ENCODE measurements around the gene PRC1. TPM values are rescaled to one million over a fixed set of nuclear protein-coding genes. Genes with fewer than 3 reads are reported as not detected.
A peak's percentile ranks its signal among the peaks of the same experiment; 100 is the strongest.

PRC1 gene
- polyA plus RNA-seq, 6 donors from 2014 or later, result 1.8 to 8.9 (median 3.9) TPM; not detected in 1

GRCh38 chr15:90946941-90947576 is 47.3 kb downstream of the PRC1 start:
- Mint-ChIP-seq H3K36me3 (peaks cover 4 to 14% of the 10 kb centered on the region in 2 donors), H3K27me3 (no peaks in the 10 kb centered on the region), H3K4me1 (no peaks in the 10 kb centered on the region), H3K9me3 (no peaks in the 10 kb centered on the region), H3K27ac (peak overlapping the region in 1 of 6 donors; percentile 78), H3K4me3 (no peak overlapping the region)
- ATAC-seq (ENCODE audit: low read depth in 2 of 2), result no peak
- no peak for DNase-seq

- Mint-ChIP-seq H3K4me3 (no peak overlapping the region), H3K27ac (peak overlapping the region in 1 of 6 donors; percentile 50), H3K9me3 (no peaks in the 10 kb centered on the region), H3K4me1 (no peaks in the 10 kb centered on the region), H3K36me3 (peaks cover 0 to 14% of the 10 kb centered on the region in 2 donors), H3K27me3 (no peaks in the 10 kb centered on the region)
- ATAC-seq (ENCODE audit: low read depth in 2 of 2) (no peak), DNase-seq (no peak)
Observed at GRCh38 chr15:90946538-90946937, 47.8 kb downstream of the PRC1 start.

- DNase-seq, result no peak
- H3K27ac Mint-ChIP-seq, result no peak overlapping the region
- H3K36me3 Mint-ChIP-seq, result peaks cover 6 to 22% of the 10 kb centered on the region in 2 donors
- H3K4me3 Mint-ChIP-seq, result no peak overlapping the region
- no peak for ATAC-seq (ENCODE audit: low read depth in 2 of 2)
- H3K4me1 Mint-ChIP-seq, result no peaks in the 10 kb centered on the region
- no peaks in the 10 kb centered on the region for H3K9me3 Mint-ChIP-seq
- no peaks in the 10 kb centered on the region for H3K27me3 Mint-ChIP-seq
Observed at GRCh38 chr15:90945091-90945490, 49.2 kb downstream of the PRC1 start.

GRCh38 chr15:90942354-90943120 is 51.8 kb downstream of the PRC1 start:
- Mint-ChIP-seq H3K27ac (no peak overlapping the region), H3K4me3 (no peak overlapping the region), H3K4me1 (no peaks in the 10 kb centered on the region), H3K9me3 (no peaks in the 10 kb centered on the region), H3K36me3 (peaks cover 6 to 8% of the 10 kb centered on the region in 2 donors), H3K27me3 (no peaks in the 10 kb centered on the region)
- no peak for ATAC-seq (ENCODE audit: low read depth in 2 of 2)
- DNase-seq, result no peak

- Mint-ChIP-seq H3K36me3 (peaks cover 6 to 8% of the 10 kb centered on the region in 2 donors), H3K4me3 (peak overlapping the region in 1 of 8 donors; percentile 36), H3K4me1 (peaks cover 10 to 11% (median 10%) of the 10 kb centered on the region in 3 donors), H3K9me3 (no peaks in the 10 kb centered on the region), H3K27me3 (no peaks in the 10 kb centered on the region), H3K27ac (no peak overlapping the region)
- no peak for DNase-seq
- no peak for ATAC-seq (ENCODE audit: low read depth in 2 of 2)
Observed at GRCh38 chr15:90941038-90941437, 53.3 kb downstream of the PRC1 start.

GRCh38 chr15:90939756-90940155 is 54.6 kb downstream of the PRC1 start:
- H3K27ac Mint-ChIP-seq, result peak overlapping the region in 1 of 6 donors; percentile 70
- no peaks in the 10 kb centered on the region for H3K9me3 Mint-ChIP-seq
- no peak for DNase-seq
- H3K27me3 Mint-ChIP-seq, result no peaks in the 10 kb centered on the region
- peak overlapping the region in 1 of 8 donors; percentile 36 for H3K4me3 Mint-ChIP-seq
- peaks cover 16 to 18% (median 17%) of the 10 kb centered on the region in 3 donors for H3K4me1 Mint-ChIP-seq
- peaks cover 6 to 8% of the 10 kb centered on the region in 2 donors for H3K36me3 Mint-ChIP-seq
- no peak for ATAC-seq (ENCODE audit: low read depth in 2 of 2)

- no peaks in the 10 kb centered on the region for H3K27me3 Mint-ChIP-seq
- no peaks in the 10 kb centered on the region for H3K9me3 Mint-ChIP-seq
- peaks cover 23 to 25% (median 25%) of the 10 kb centered on the region in 3 donors for H3K4me1 Mint-ChIP-seq
- peaks cover 6 to 8% of the 10 kb centered on the region in 2 donors for H3K36me3 Mint-ChIP-seq
- H3K27ac Mint-ChIP-seq, result no peak overlapping the region
- DNase-seq (no peak), ATAC-seq (ENCODE audit: low read depth in 2 of 2) (no peak)
- no peak overlapping the region for H3K4me3 Mint-ChIP-seq
Observed at GRCh38 chr15:90938261-90938660, 56.1 kb downstream of the PRC1 start.

- ATAC-seq (ENCODE audit: low read depth in 2 of 2), result no peak
- Mint-ChIP-seq H3K4me1 (peaks cover 28 to 32% (median 29%) of the 10 kb centered on the region in 3 donors), H3K27ac (peak overlapping the region in 3 of 6 donors; percentile 19 to 91 (median 62)), H3K4me3 (peak overlapping the region in 5 of 8 donors; percentile 91 to 97 (median 95)), H3K27me3 (no peaks in the 10 kb centered on the region), H3K9me3 (no peaks in the 10 kb centered on the region), H3K36me3 (peaks cover 6 to 8% of the 10 kb centered on the region in 2 donors)
- DNase-seq, result no peak
Observed at GRCh38 chr15:90936823-90937222, 57.5 kb downstream of the PRC1 start.

- no peaks in the 10 kb centered on the region for H3K9me3 Mint-ChIP-seq
- H3K4me3 Mint-ChIP-seq, result peak within 1 kb of the TSS; percentile 91 to 97 (median 95)
- H3K27ac Mint-ChIP-seq, result peak within 1 kb of the TSS; percentile 91 to 98 (median 96)
- no peaks in the 10 kb centered on the region for H3K36me3 Mint-ChIP-seq
- ATAC-seq (ENCODE audit: low read depth in 2 of 2) (peak; percentile 71 to 72), DNase-seq (peak; percentile 96)
- H3K4me1 Mint-ChIP-seq, result peaks cover 42 to 48% (median 44%) of the 10 kb centered on the region in 3 donors
- H3K27me3 Mint-ChIP-seq, result no peaks in the 10 kb centered on the region
Observed at GRCh38 chr15:90934949-90935751, 59.2 kb downstream of the PRC1 start, which contains the start of gene UNC45A. UNC45A (plus strand) TSS chr15:90935285; CDS start chr15:90935325, 40 bp downstream.

GRCh38 chr15:90934256-90934948 is 59.9 kb downstream of the PRC1 start:
- peak; percentile 82 for DNase-seq
- H3K4me1 Mint-ChIP-seq, result peaks cover 47 to 54% (median 52%) of the 10 kb centered on the region in 3 donors
- peak overlapping the region; percentile 42 to 98 (median 94) for H3K27ac Mint-ChIP-seq
- peak; percentile 34 to 35 for ATAC-seq (ENCODE audit: low read depth in 2 of 2)
- H3K9me3 Mint-ChIP-seq, result no peaks in the 10 kb centered on the region
- H3K36me3 Mint-ChIP-seq, result no peaks in the 10 kb centered on the region
- H3K4me3 Mint-ChIP-seq, result peak overlapping the region; percentile 91 to 97 (median 95)
- H3K27me3 Mint-ChIP-seq, result no peaks in the 10 kb centered on the region

- H3K4me1 Mint-ChIP-seq, result peaks cover 47 to 61% (median 56%) of the 10 kb centered on the region in 3 donors
- no peaks in the 10 kb centered on the region for H3K36me3 Mint-ChIP-seq
- no peaks in the 10 kb centered on the region for H3K9me3 Mint-ChIP-seq
- DNase-seq (no peak), ATAC-seq (ENCODE audit: low read depth in 2 of 2) (no peak)
- H3K27ac Mint-ChIP-seq, result peak overlapping the region in 3 of 6 donors; percentile 22 to 93 (median 90)
- peak overlapping the region in 7 of 8 donors; percentile 45 to 97 (median 70) for H3K4me3 Mint-ChIP-seq
- H3K27me3 Mint-ChIP-seq, result no peaks in the 10 kb centered on the region
Observed at GRCh38 chr15:90933301-90933700, 61.0 kb downstream of the PRC1 start.

- Mint-ChIP-seq H3K27me3 (no peaks in the 10 kb centered on the region), H3K27ac (peak overlapping the region in 5 of 6 donors; percentile 65 to 94 (median 87)), H3K9me3 (no peaks in the 10 kb centered on the region), H3K36me3 (no peaks in the 10 kb centered on the region), H3K4me3 (peak overlapping the region; percentile 93 to 98 (median 97)), H3K4me1 (peaks cover 47 to 62% (median 56%) of the 10 kb centered on the region in 3 donors)
- ATAC-seq (ENCODE audit: low read depth in 2 of 2), result no peak
- no peak for DNase-seq
Observed at GRCh38 chr15:90932660-90932991, 61.7 kb downstream of the PRC1 start.

Data from naive B cell (primary cell).